Thoracic aorta endothelial cell (primary cell): Measurements from ENCODE around the gene ANXA8L1. TPM values are rescaled to one million over a fixed set of nuclear protein-coding genes. Genes with fewer than 3 reads are reported as not detected.

ENCODE experiments used
- total RNA-seq: library from RNA; depleted of rRNA; stranded (reverse); fragments of >200 nt; gene quantifications from 2 replicates; pipeline ENCODE4 v1.2.3, GENCODE V29; 2012

Gene ANXA8L1, protein sequence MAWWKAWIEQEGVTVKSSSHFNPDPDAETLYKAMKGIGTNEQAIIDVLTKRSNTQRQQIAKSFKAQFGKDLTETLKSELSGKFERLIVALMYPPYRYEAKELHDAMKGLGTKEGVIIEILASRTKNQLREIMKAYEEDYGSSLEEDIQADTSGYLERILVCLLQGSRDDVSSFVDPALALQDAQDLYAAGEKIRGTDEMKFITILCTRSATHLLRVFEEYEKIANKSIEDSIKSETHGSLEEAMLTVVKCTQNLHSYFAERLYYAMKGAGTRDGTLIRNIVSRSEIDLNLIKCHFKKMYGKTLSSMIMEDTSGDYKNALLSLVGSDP
- total RNA-seq, result not detected in 2 replicates

DNA sequence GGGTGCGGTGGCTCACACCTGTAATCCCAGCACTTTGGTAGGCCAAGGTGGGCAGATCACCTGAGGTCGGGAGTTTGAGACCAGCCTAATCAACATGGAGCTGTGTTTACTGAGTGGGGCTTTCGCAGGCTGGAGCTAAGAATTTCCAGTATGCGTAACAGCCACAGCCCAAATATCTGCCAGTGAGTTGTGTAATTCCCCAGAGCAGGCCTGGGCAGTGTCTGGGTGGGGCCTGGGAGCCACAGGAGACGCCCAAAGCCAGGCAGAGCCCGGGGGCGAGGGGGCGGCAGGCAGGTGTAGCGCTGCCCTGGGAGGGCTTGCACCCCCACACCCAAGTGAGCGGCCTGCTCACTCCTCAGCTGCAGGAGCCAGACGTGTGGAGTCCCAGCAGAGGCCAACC is at the start of gene ANXA8L1:
Gene ANXA8L1 (plus strand): TSS at position 371 of the 400 bp plus-strand sequence. CDS start 76 bp downstream, outside the sequence.

Other genes with a start within 250 kb of the ANXA8L1 start
- gene ANTXRL, start 88.8 kb upstream of the ANXA8L1 start, total RNA-seq, result not detected in 2 replicates
- gene NPY4R, start 90.2 kb downstream of the ANXA8L1 start, total RNA-seq, result not detected in 2 replicates
- gene GPRIN2, start 180.9 kb downstream of the ANXA8L1 start, total RNA-seq, result not detected in 2 replicates
- gene SYT15, start 203.4 kb downstream of the ANXA8L1 start, total RNA-seq, result 0.13 and 0.14 TPM in 2 replicates